ENCODE measurements around the gene MDFI.

MDFI gene

GRCh38 chr6:41638002-41638934 lies at the start of gene MDFI:
Gene MDFI (plus strand): TSS chr6:41638468. CDS start chr6:41638750, 282 bp downstream.
- DNase-seq (ENCODE audit: low read depth), result no peak

GRCh38 chr6:41589223-41589622 lies 49.0 kb upstream of the MDFI start:
- DNase-seq (ENCODE audit: low read depth), result no peak

- no peak for DNase-seq (ENCODE audit: low read depth)
Measured at GRCh38 chr6:41589636-41590622, 48.3 kb upstream of the MDFI start.

- DNase-seq (ENCODE audit: low read depth), result no peak
Measured at GRCh38 chr6:41591122-41591521, 47.1 kb upstream of the MDFI start.

GRCh38 chr6:41591859-41592502 lies 46.3 kb upstream of the MDFI start:
- DNase-seq (ENCODE audit: low read depth), result peak; percentile 77

- no peak for DNase-seq (ENCODE audit: low read depth)
Measured at GRCh38 chr6:41593406-41593805, 44.9 kb upstream of the MDFI start.

GRCh38 chr6:41593839-41594238 lies 44.4 kb upstream of the MDFI start:
- no peak for DNase-seq (ENCODE audit: low read depth)

- DNase-seq (ENCODE audit: low read depth), result no peak
Measured at GRCh38 chr6:41594326-41594725, 43.9 kb upstream of the MDFI start.

- DNase-seq (ENCODE audit: low read depth), result no peak
Measured at GRCh38 chr6:41594766-41595165, 43.5 kb upstream of the MDFI start.

GRCh38 chr6:41595166-41595565 lies 43.1 kb upstream of the MDFI start:
- DNase-seq (ENCODE audit: low read depth), result no peak

- no peak for DNase-seq (ENCODE audit: low read depth)
Measured at GRCh38 chr6:41596096-41596685, 42.1 kb upstream of the MDFI start.

GRCh38 chr6:41596807-41597206 lies 41.5 kb upstream of the MDFI start:
- no peak for DNase-seq (ENCODE audit: low read depth)

GRCh38 chr6:41597246-41598000 lies 40.8 kb upstream of the MDFI start:
- no peak for DNase-seq (ENCODE audit: low read depth)

GRCh38 chr6:41598670-41599014 lies 39.6 kb upstream of the MDFI start:
- DNase-seq (ENCODE audit: low read depth), result no peak

GRCh38 chr6:41599015-41599851 lies 39.0 kb upstream of the MDFI start:
- no peak for DNase-seq (ENCODE audit: low read depth)

GRCh38 chr6:41599852-41600445 lies 38.3 kb upstream of the MDFI start:
- no peak for DNase-seq (ENCODE audit: low read depth)

GRCh38 chr6:41600499-41601247 lies 37.6 kb upstream of the MDFI start:
- DNase-seq (ENCODE audit: low read depth), result no peak

- no peak for DNase-seq (ENCODE audit: low read depth)
Measured at GRCh38 chr6:41601248-41601549, 37.1 kb upstream of the MDFI start.

- DNase-seq (ENCODE audit: low read depth), result no peak
Measured at GRCh38 chr6:41602422-41602743, 35.9 kb upstream of the MDFI start.

Measured in activated T-cell treated with anti-CD3 and anti-CD28 coated beads for 1 hour (primary cell).